Head of caudate nucleus (tissue), 42 donors: ENCODE measurements around the gene NCOR2.

Experiments used
- DNase-seq, 42 donors: peaks; one replicate each; pipeline versions ENCODE4 v3.0.0 to v3.0.0-alpha.2; 2020 to 2021; ENCODE audit warnings: mixed read lengths in 7 of 42
- intact Hi-C: fragments of 100-400 bp; cut with DNase I; formaldehyde crosslinking; loops from one replicate; pipeline ENCODE4 v1.15.0; 2022

The NCOR2 gene

GRCh38 chr12:124551268-124552144 is 15.9 kb downstream of the NCOR2 start:
- DNase-seq = peak in 30 of 42 donors; percentile 32 to 76 (median 56)

GRCh38 chr12:124550123-124551089 is 17.0 kb downstream of the NCOR2 start:
- intact Hi-C loops = no loop called here
- DNase-seq = peak in 6 of 42 donors; percentile 23 to 63 (median 50)

More at GRCh38 chr12:124551268-124552144, 15.9 kb downstream of the NCOR2 start:
- intact Hi-C loops = no loop called here

GRCh38 chr12:124549629-124550028 is 17.8 kb downstream of the NCOR2 start:
- DNase-seq = no peak
- intact Hi-C loops = no loop called here

- intact Hi-C loops = no loop called here
- DNase-seq = peak in 41 of 42 donors; percentile 43 to 90 (median 70)
These were observed 18.5 kb downstream of the NCOR2 start for GRCh38 chr12:124548854-124549378.

- no peak for DNase-seq
- intact Hi-C loops = no loop called here
These were observed 19.8 kb downstream of the NCOR2 start for GRCh38 chr12:124547626-124548025.

- DNase-seq = peak in 1 of 42 donors; percentile 34
- intact Hi-C loops = no loop called here
These were observed 21.6 kb downstream of the NCOR2 start for GRCh38 chr12:124545508-124546418.

- no peak for DNase-seq
- intact Hi-C loops = no loop called here
These were observed 22.4 kb downstream of the NCOR2 start for GRCh38 chr12:124544983-124545382.

- intact Hi-C loops = no loop called here
- DNase-seq = no peak
These were observed 23.0 kb downstream of the NCOR2 start for GRCh38 chr12:124544311-124544970.

- intact Hi-C loops = no loop called here
- no peak for DNase-seq
These were observed 23.7 kb downstream of the NCOR2 start for GRCh38 chr12:124543590-124544310.

- no peak for DNase-seq
These were observed 24.3 kb downstream of the NCOR2 start for GRCh38 chr12:124543052-124543589.

GRCh38 chr12:124542021-124542949 is 25.1 kb downstream of the NCOR2 start:
- DNase-seq = no peak
- intact Hi-C loops = no loop called here

More at GRCh38 chr12:124543052-124543589, 24.3 kb downstream of the NCOR2 start:
- intact Hi-C loops = no loop called here

GRCh38 chr12:124541322-124541721 is 26.1 kb downstream of the NCOR2 start:
- intact Hi-C loops = no loop called here

GRCh38 chr12:124539084-124540041 is 28.0 kb downstream of the NCOR2 start:
- intact Hi-C loops = no loop called here
- no peak for DNase-seq

More at GRCh38 chr12:124541322-124541721, 26.1 kb downstream of the NCOR2 start:
- DNase-seq = no peak

GRCh38 chr12:124538194-124539082 is 29.0 kb downstream of the NCOR2 start:
- DNase-seq = no peak
- intact Hi-C loops = no loop called here
